ENCODE measurements around the gene PRM3.

- TF ChIP-seq CTCF (IDR thresholded peaks at IDR 0.05 in 4 of 5, conservative IDR thresholded peaks at IDR 0.05 in 1 of 5) (no peak), POLR2A (IDR thresholded peaks at IDR 0.05) (no peak)
These were observed 39.6 kb downstream of the PRM3 start for GRCh38 chr16:11233727-11234376.
